Activated T-cell treated with anti-CD3 and anti-CD28 coated beads, Interleukin-2, amount 50 U/mL, for 24 hours (primary cell): ENCODE data around the gene NDUFS2.
A peak's percentile ranks its signal among the peaks of the same experiment; 100 is the strongest.
"Not testable (repeated sequence)": the region's sequence is repeated elsewhere in the genome, so short reads cannot be mapped to it uniquely, and the experiment has no call there.

Experiments used
- DNase-seq: peaks from one replicate; pipeline ENCODE4 v3.0.0-alpha.2; 2020
- H3K27ac Mint-ChIP-seq: 2 replicates; pipeline ENCODE4 v1.8.0; 2020; ENCODE audit warnings: mild to moderate bottlenecking, mixed read lengths
- H3K27me3 Mint-ChIP-seq: 2 replicates; pipeline ENCODE4 v1.8.0; 2020; ENCODE audit warnings: mixed read lengths
- H3K36me3 Mint-ChIP-seq: 2 replicates; pipeline ENCODE4 v1.8.0; 2020; ENCODE audit warnings: low read depth, mixed read lengths
- H3K4me1 Mint-ChIP-seq: 2 replicates; pipeline ENCODE4 v1.8.0; 2020; ENCODE audit warnings: low read depth, mixed read lengths
- H3K4me3 Mint-ChIP-seq: 2 replicates; pipeline ENCODE4 v1.8.0; 2020; ENCODE audit warnings: mild to moderate bottlenecking, moderate library complexity, mixed read lengths
- H3K9me3 Mint-ChIP-seq: 2 replicates; pipeline ENCODE4 v1.8.0; 2020; ENCODE audit warnings: mixed read lengths

The NDUFS2 gene

GRCh38 chr1:161216945-161217712 is 15.0 kb downstream of the NDUFS2 start:
- Mint-ChIP-seq H3K27ac (peak overlapping the region; percentile 76), H3K9me3 (no peaks in the 10 kb centered on the region), H3K36me3 (peaks cover 32% of the 10 kb centered on the region), H3K27me3 (no peaks in the 10 kb centered on the region), H3K4me3 (no peak overlapping the region), H3K4me1 (peaks cover 55% of the 10 kb centered on the region)
- DNase-seq: no peak

- Mint-ChIP-seq H3K9me3 (no peaks in the 10 kb centered on the region), H3K4me1 (peaks cover 55% of the 10 kb centered on the region), H3K27ac (peak overlapping the region; percentile 69), H3K27me3 (no peaks in the 10 kb centered on the region), H3K36me3 (peaks cover 25% of the 10 kb centered on the region), H3K4me3 (no peak overlapping the region)
- no peak for DNase-seq
Measured at GRCh38 chr1:161217831-161218230, 15.7 kb downstream of the NDUFS2 start.

- Mint-ChIP-seq H3K27me3 (no peaks in the 10 kb centered on the region), H3K4me1 (peaks cover 55% of the 10 kb centered on the region), H3K4me3 (no peak overlapping the region), H3K27ac (peak overlapping the region; percentile 69), H3K36me3 (peaks cover 18% of the 10 kb centered on the region), H3K9me3 (no peaks in the 10 kb centered on the region)
- no peak for DNase-seq
Measured at GRCh38 chr1:161218301-161219077, 16.3 kb downstream of the NDUFS2 start.

- no peak for DNase-seq
- Mint-ChIP-seq H3K9me3 (no peaks in the 10 kb centered on the region), H3K27me3 (no peaks in the 10 kb centered on the region), H3K4me3 (no peak overlapping the region), H3K4me1 (peaks cover 55% of the 10 kb centered on the region), H3K36me3 (peaks cover 11% of the 10 kb centered on the region), H3K27ac (no peak overlapping the region)
Measured at GRCh38 chr1:161219078-161219892, 17.1 kb downstream of the NDUFS2 start.

- Mint-ChIP-seq H3K36me3 (peaks cover 3% of the 10 kb centered on the region), H3K4me3 (no peak overlapping the region), H3K9me3 (no peaks in the 10 kb centered on the region), H3K27me3 (no peaks in the 10 kb centered on the region), H3K27ac (no peak overlapping the region), H3K4me1 (peaks cover 52% of the 10 kb centered on the region)
- no peak for DNase-seq
Measured at GRCh38 chr1:161220002-161220401, 17.8 kb downstream of the NDUFS2 start.

- no peak overlapping the region for H3K27ac Mint-ChIP-seq
- H3K4me3 Mint-ChIP-seq: no peak overlapping the region
- H3K9me3 Mint-ChIP-seq: no peaks in the 10 kb centered on the region
- no peaks in the 10 kb centered on the region for H3K27me3 Mint-ChIP-seq
- peaks cover 12% of the 10 kb centered on the region for H3K36me3 Mint-ChIP-seq
- DNase-seq: no peak
- peaks cover 57% of the 10 kb centered on the region for H3K4me1 Mint-ChIP-seq
Measured at GRCh38 chr1:161222175-161223019, 20.2 kb downstream of the NDUFS2 start.

- Mint-ChIP-seq H3K4me1 (peaks cover 50% of the 10 kb centered on the region), H3K9me3 (no peaks in the 10 kb centered on the region), H3K27me3 (no peaks in the 10 kb centered on the region), H3K27ac (peak overlapping the region; percentile 53), H3K4me3 (no peak overlapping the region), H3K36me3 (peaks cover 28% of the 10 kb centered on the region)
- DNase-seq: no peak
Measured at GRCh38 chr1:161223805-161224694, 21.9 kb downstream of the NDUFS2 start.

GRCh38 chr1:161224695-161225087 is 22.5 kb downstream of the NDUFS2 start:
- H3K9me3 Mint-ChIP-seq, H3K27me3 Mint-ChIP-seq, H3K4me3 Mint-ChIP-seq: not testable (repeated sequence)
- peak; percentile 20 for DNase-seq
- H3K27ac Mint-ChIP-seq: peak overlapping the region; percentile 99
- peaks cover 35% of the 10 kb centered on the region for H3K36me3 Mint-ChIP-seq
- peaks cover 44% of the 10 kb centered on the region for H3K4me1 Mint-ChIP-seq

GRCh38 chr1:161225178-161225533 is 23.0 kb downstream of the NDUFS2 start:
- no peaks in the 10 kb centered on the region for H3K9me3 Mint-ChIP-seq
- H3K4me3 Mint-ChIP-seq: peak overlapping the region; percentile 44
- peaks cover 38% of the 10 kb centered on the region for H3K36me3 Mint-ChIP-seq
- peak; percentile 36 for DNase-seq
- H3K27me3 Mint-ChIP-seq: no peaks in the 10 kb centered on the region
- peak overlapping the region; percentile 99 for H3K27ac Mint-ChIP-seq
- H3K4me1 Mint-ChIP-seq: peaks cover 39% of the 10 kb centered on the region

GRCh38 chr1:161225534-161226319 is 23.6 kb downstream of the NDUFS2 start, which contains the start of gene TOMM40L:
Gene TOMM40L (plus strand): TSS chr1:161226060. CDS start chr1:161226490, 430 bp downstream.
- peak within 1 kb of the TSS; percentile 99 for H3K27ac Mint-ChIP-seq
- H3K4me1 Mint-ChIP-seq: peaks cover 37% of the 10 kb centered on the region
- no peaks in the 10 kb centered on the region for H3K27me3 Mint-ChIP-seq
- H3K36me3 Mint-ChIP-seq: peaks cover 44% of the 10 kb centered on the region
- peak; percentile 88 for DNase-seq
- H3K4me3 Mint-ChIP-seq: peak within 1 kb of the TSS; percentile 98
- no peaks in the 10 kb centered on the region for H3K9me3 Mint-ChIP-seq

GRCh38 chr1:161226320-161226711 is 24.1 kb downstream of the NDUFS2 start:
- H3K9me3 Mint-ChIP-seq: no peaks in the 10 kb centered on the region
- peaks cover 35% of the 10 kb centered on the region for H3K4me1 Mint-ChIP-seq
- peak; percentile 49 for DNase-seq
- H3K27me3 Mint-ChIP-seq: no peaks in the 10 kb centered on the region
- H3K36me3 Mint-ChIP-seq: peaks cover 47% of the 10 kb centered on the region
- peak overlapping the region; percentile 99 for H3K27ac Mint-ChIP-seq
- H3K4me3 Mint-ChIP-seq: peak overlapping the region; percentile 98

- H3K4me1 Mint-ChIP-seq: peaks cover 34% of the 10 kb centered on the region
- no peak for DNase-seq
- no peaks in the 10 kb centered on the region for H3K9me3 Mint-ChIP-seq
- no peaks in the 10 kb centered on the region for H3K27me3 Mint-ChIP-seq
- H3K4me3 Mint-ChIP-seq: peak overlapping the region; percentile 98
- H3K36me3 Mint-ChIP-seq: peaks cover 47% of the 10 kb centered on the region
- H3K27ac Mint-ChIP-seq: peak overlapping the region; percentile 99
Measured at GRCh38 chr1:161226759-161227158, 24.6 kb downstream of the NDUFS2 start.
